Esophagus muscularis mucosa (tissue), 4 donors: ENCODE results near the gene C11orf98. TPM values are rescaled to one million over a fixed set of nuclear protein-coding genes. Genes with fewer than 3 reads are reported as not detected.
"Not testable (repeated sequence)": the region's sequence is repeated elsewhere in the genome, so short reads cannot be mapped to it uniquely, and the experiment has no call there.

ENCODE experiments used
- DNase-seq: peaks from one replicate; pipeline ENCODE4 v3.0.0-alpha.2; 2017; ENCODE audit errors: extremely low spot score
- H3K27ac ChIP-seq, 4 donors: fragments of 200-600 bp; sonication (generic); replicated peaks in 1 of 4; 1 replicate in 3 of 4; 2 replicates in 1 of 4; pipeline ENCODE4 v1.5.1; 2016 to 2019; ENCODE audit warnings: mild to moderate bottlenecking in 1 of 4
- H3K27me3 ChIP-seq, 4 donors: fragments of 200-600 bp; sonication (generic); one replicate each; pipeline versions ENCODE4 v1.5.1 to v1.6.0; 2016 to 2019
- H3K36me3 ChIP-seq, 4 donors: fragments of 200-600 bp; sonication (generic); one replicate each; pipeline ENCODE4 v1.5.1; 2016 to 2019
- H3K4me1 ChIP-seq, 4 donors: fragments of 200-600 bp; sonication (generic); one replicate each; pipeline ENCODE4 v1.5.1; 2016 to 2019
- H3K4me3 ChIP-seq, 4 donors: fragments of 200-600 bp; sonication (generic); 1 replicate in 2 of 4; 2 replicates in 2 of 4; pipeline ENCODE4 v1.5.1; 2016 to 2019; ENCODE audit warnings: mild to moderate bottlenecking in 4 of 4, moderate library complexity in 1 of 4
- H3K9me3 ChIP-seq, 4 donors: fragments of 200-600 bp; sonication (generic); 1 replicate in 3 of 4; 2 replicates in 1 of 4; pipeline ENCODE4 v1.5.1; 2016 to 2019
- EP300 ChIP-seq: sonication (generic); formaldehyde crosslinking; IDR thresholded peaks from one replicate; pipeline ENCODE4 v1.6.1; 2017; ENCODE audit warnings: antibody characterized with exemption
- POLR2A ChIP-seq: fragments of 450-650 bp; IDR thresholded peaks from one replicate; pipeline ENCODE4 v1.6.1; 2017; ENCODE audit warnings: antibody characterized with exemption, moderate library complexity, mild to moderate bottlenecking, low read depth
- POLR2AphosphoS5 ChIP-seq, 2 donors: sonication (generic); formaldehyde crosslinking; IDR thresholded peaks; one replicate each; pipeline ENCODE4 v1.6.1; 2017; ENCODE audit warnings: antibody characterized with exemption in 2 of 2
- WGBS: methylation state at CpG from one replicate; pipeline ENCODE4 v1.1.5; 2018; 5-methylcytosine and 5-hydroxymethylcytosine counted together
- intact Hi-C: fragments of 100-400 bp; cut with DNase I; formaldehyde crosslinking; loops from one replicate; pipeline ENCODE4 v1.15.1; 2023
- total RNA-seq, 4 donors: library from RNA; depleted of rRNA; stranded (reverse); fragments of >200 nt; gene quantifications; one replicate each; pipeline versions ENCODE4 v1.1.0 to v1.2.1, GENCODE V29; 2016
- TF ChIP-seq, protein P1 (sequence below), 3 experiments: fragments of 200-600 bp in 2 of 3; fragments of 450-650 bp in 1 of 3; sonication (generic) in 2 of 3; IDR thresholded peaks; one replicate each; pipeline ENCODE4 v1.5.1; 2017 to 2019; ENCODE audit warnings: antibody characterized with exemption in 3 of 3, mild to moderate bottlenecking in 2 of 3, moderate library complexity in 1 of 3

The C11orf98 gene
- total RNA-seq, 4 donors from 2014 or later = 23.7 to 38.0 (median 33.0) TPM

DNA sequence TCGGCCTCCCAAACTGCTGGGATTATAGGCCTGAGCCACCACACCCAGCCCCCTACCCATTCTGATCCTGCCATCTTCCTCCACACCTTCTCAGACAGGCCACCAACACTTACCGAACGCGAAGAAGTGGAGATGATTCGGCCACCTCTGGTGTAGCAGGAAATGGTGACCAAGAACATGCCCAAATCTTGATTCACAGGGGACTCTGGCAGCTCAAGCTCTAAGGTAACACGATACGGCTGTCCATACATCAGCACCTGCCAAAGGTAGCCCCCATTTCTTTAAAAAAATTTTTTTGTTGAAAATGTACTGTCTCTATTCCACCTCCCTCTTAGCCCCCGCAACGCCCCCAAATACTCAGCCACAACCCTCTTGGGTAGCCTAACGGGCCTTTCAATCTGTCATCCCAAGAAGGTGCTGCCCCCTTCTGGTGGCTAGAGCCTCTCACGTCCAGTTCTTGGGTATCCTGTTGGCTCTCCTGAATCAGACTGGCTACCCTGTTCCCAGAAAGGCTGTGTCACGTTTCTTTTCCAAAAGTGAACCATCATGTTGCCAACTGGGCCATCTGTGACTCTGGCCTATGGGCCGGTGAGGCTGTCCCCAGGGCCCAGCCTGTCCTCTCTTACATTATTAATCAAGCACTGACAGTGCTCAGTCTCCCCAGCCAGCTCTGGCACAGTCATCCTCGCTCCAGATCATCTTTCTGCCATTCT, 29.6 kb upstream of the C11orf98 start:
- no peaks in the 10 kb centered on the region for H3K9me3 ChIP-seq
- no peaks in the 10 kb centered on the region for H3K27me3 ChIP-seq
- peak overlapping the region in 1 of 4 donors; percentile 7 for H3K27ac ChIP-seq
- intact Hi-C loops = loop anchor here (5.0 kb wide), 1 partner anchor 312 kb away; no protein-coding TSS in a partner anchor
- TF ChIP-seq, protein P1, sequence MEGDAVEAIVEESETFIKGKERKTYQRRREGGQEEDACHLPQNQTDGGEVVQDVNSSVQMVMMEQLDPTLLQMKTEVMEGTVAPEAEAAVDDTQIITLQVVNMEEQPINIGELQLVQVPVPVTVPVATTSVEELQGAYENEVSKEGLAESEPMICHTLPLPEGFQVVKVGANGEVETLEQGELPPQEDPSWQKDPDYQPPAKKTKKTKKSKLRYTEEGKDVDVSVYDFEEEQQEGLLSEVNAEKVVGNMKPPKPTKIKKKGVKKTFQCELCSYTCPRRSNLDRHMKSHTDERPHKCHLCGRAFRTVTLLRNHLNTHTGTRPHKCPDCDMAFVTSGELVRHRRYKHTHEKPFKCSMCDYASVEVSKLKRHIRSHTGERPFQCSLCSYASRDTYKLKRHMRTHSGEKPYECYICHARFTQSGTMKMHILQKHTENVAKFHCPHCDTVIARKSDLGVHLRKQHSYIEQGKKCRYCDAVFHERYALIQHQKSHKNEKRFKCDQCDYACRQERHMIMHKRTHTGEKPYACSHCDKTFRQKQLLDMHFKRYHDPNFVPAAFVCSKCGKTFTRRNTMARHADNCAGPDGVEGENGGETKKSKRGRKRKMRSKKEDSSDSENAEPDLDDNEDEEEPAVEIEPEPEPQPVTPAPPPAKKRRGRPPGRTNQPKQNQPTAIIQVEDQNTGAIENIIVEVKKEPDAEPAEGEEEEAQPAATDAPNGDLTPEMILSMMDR (IDR thresholded peaks at IDR 0.05) = peak; percentile 73 to 81 (median 79)
- TF ChIP-seq POLR2A (no peak), EP300 (no peak), POLR2AphosphoS5 (IDR thresholded peaks at IDR 0.05) (peak; percentile 25 to 56)
- no peak overlapping the region for H3K4me3 ChIP-seq
- peaks cover 17 to 48% (median 37%) of the 10 kb centered on the region in 4 donors for H3K36me3 ChIP-seq
- peaks cover 8 to 24% (median 16%) of the 10 kb centered on the region in 4 donors for H3K4me1 ChIP-seq
- DNase-seq = peak; percentile 93
- WGBS = 44% methylated on average over 14 of the region's 14 CpGs

DNA sequence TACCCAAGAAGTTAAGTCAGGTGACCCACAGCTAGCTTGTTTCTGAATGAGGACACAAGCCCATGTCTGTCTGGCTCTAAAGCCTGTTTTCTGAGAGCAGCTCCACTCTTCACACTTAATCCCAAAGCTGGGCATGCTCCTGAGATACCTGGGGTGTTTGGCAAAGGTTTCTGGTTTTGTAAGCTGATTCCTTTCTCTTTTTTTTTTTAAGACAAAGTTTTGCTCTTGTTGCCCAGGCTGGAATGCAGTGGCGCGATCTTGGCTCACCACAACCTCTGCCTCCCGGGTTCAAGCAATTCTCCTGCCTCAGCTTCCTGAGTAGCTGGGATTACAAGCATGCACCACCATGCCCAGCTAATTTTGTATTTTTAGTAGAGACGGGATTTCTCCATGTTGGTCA, 28.6 kb upstream of the C11orf98 start:
- DNase-seq, H3K27ac ChIP-seq, H3K9me3 ChIP-seq, H3K4me3 ChIP-seq, H3K27me3 ChIP-seq, intact Hi-C loops: not testable (repeated sequence)
- H3K4me1 ChIP-seq = peaks cover 8 to 31% (median 22%) of the 10 kb centered on the region in 4 donors
- peaks cover 17 to 48% (median 37%) of the 10 kb centered on the region in 4 donors for H3K36me3 ChIP-seq
- 83% methylated on average over 4 of the region's 4 CpGs for WGBS

DNA sequence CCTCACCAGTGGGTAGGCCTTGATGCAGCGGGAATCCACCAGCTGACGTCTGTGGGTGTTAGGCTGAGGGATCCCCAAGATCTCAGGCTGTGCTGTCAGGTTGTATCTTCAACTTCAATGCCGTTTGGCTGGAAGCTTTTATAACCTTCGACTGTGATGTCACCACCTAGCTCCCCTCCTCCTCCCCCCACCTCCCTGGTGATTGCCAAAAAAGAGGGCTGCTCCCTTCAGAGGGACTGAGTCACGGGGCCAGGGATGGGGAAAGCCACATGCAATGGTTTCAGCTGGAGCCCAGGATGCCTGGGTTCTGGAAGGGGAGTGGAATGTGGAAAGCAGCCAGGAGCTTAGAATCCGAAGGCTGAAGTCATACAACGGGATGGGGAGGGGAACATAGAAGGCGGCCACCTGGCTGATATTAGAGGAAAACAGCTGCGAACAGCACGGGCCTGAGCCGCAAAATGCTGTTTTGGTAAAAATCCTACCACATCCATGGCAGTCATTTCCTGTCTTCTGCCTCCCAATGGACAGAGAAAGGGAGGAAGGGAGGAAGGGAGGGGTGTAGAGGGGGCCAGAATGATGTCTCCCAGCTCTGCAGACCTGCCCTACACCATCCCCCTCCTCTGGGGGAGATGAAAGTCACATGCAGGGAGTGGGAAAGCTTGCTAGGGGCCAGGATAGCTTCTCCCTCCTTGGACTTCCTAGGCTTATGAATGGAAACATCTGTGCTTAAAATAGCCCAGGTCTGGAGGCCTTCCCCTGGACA, 24.6 kb upstream of the C11orf98 start, which contains the start of gene LRRN4CL:
LRRN4CL (minus strand) TSS at position 110 of the 763 bp plus-strand sequence. CDS start 1,022 bp downstream, outside the sequence.
- H3K9me3 ChIP-seq = no peaks in the 10 kb centered on the region
- TF ChIP-seq, protein P1 (IDR thresholded peaks at IDR 0.05) = no peak
- TF ChIP-seq POLR2A = peak; percentile 24
- TF ChIP-seq EP300 = no peak
- peak; percentile 76 to 87 for TF ChIP-seq POLR2AphosphoS5 (IDR thresholded peaks at IDR 0.05)
- peak within 1 kb of the TSS; percentile 47 to 57 (median 50) for H3K4me3 ChIP-seq
- peaks cover 10 to 39% (median 30%) of the 10 kb centered on the region in 4 donors for H3K4me1 ChIP-seq
- H3K27ac ChIP-seq = peak within 1 kb of the TSS; percentile 57 to 80 (median 72)
- peaks cover 3 to 20% (median 8%) of the 10 kb centered on the region in 4 donors for H3K27me3 ChIP-seq
- peaks cover 17 to 45% (median 37%) of the 10 kb centered on the region in 4 donors for H3K36me3 ChIP-seq
- intact Hi-C loops = no loop called here
- DNase-seq = peak; percentile 97
- whole genome bisulfite sequencing = 39% methylated on average over 11 of the region's 11 CpGs

DNA sequence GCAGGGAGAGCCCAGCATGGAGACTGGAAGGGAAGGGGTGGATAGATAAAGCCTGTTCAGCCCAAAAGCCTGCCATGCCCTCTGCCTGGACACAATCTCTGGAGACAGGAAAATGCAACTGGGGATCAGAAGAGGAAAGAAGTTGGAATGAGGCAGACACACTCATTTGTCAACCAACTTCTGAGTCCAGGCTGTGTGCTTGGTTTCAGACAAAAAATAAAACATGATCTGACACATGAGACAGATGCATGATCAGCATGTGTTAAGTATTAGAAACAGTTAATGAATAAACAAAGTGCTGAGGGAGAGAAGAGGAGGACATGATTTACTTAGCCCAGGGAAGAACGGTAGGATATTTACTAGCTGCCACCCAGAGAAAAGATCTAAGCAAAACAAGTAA, 23.5 kb upstream of the C11orf98 start:
- Histone ChIP-seq H3K27me3 (peaks cover 3 to 20% (median 8%) of the 10 kb centered on the region in 4 donors), H3K36me3 (peaks cover 12 to 39% (median 35%) of the 10 kb centered on the region in 4 donors), H3K4me3 (peak overlapping the region; percentile 47 to 57 (median 50)), H3K27ac (peak overlapping the region; percentile 57 to 80 (median 72)), H3K4me1 (peaks cover 7 to 34% (median 28%) of the 10 kb centered on the region in 4 donors), H3K9me3 (no peaks in the 10 kb centered on the region)
- no peak for TF ChIP-seq EP300
- TF ChIP-seq, protein P1 (IDR thresholded peaks at IDR 0.05) = no peak
- TF ChIP-seq POLR2A = no peak
- no peak for TF ChIP-seq POLR2AphosphoS5 (IDR thresholded peaks at IDR 0.05)
- no peak for DNase-seq
- 34% methylated on average over 1 of the region's 1 CpG for WGBS
- intact Hi-C loops = no loop called here
